Subcutaneous abdominal adipose tissue (tissue), 5 donors: ENCODE results near the gene ZNF318.

ENCODE experiments used
- H3K27ac ChIP-seq: one replicate; pipeline ENCODE4 v1.7.0; 2013; ENCODE audit warnings: low read depth, mild to moderate bottlenecking, inconsistent platforms, low read length, moderate library complexity
- H3K27me3 ChIP-seq, 5 donors: one replicate each; pipeline ENCODE4 v1.7.0; 2013; ENCODE audit warnings: low read length in 5 of 5, inconsistent platforms in 1 of 5; ENCODE audit not compliant: control insufficient read depth in 5 of 5, insufficient read depth in 4 of 5
- H3K36me3 ChIP-seq, 5 donors: one replicate each; pipeline ENCODE4 v1.7.0; 2013; ENCODE audit warnings: low read length in 5 of 5; ENCODE audit not compliant: control insufficient read depth in 5 of 5, insufficient read depth in 5 of 5
- H3K4me1 ChIP-seq, 5 donors: one replicate each; pipeline ENCODE4 v1.7.0; 2013; ENCODE audit warnings: low read length in 5 of 5, mild to moderate bottlenecking in 3 of 5, moderate library complexity in 1 of 5; ENCODE audit not compliant: control insufficient read depth in 5 of 5, insufficient read depth in 5 of 5
- H3K4me3 ChIP-seq, 5 donors: one replicate each; pipeline ENCODE4 v1.7.0; 2013; ENCODE audit warnings: low read length in 5 of 5, low read depth in 1 of 5
- H3K9ac ChIP-seq, 5 donors: one replicate each; pipeline ENCODE4 v1.7.0; 2013; ENCODE audit warnings: low read length in 5 of 5, mild to moderate bottlenecking in 4 of 5, moderate library complexity in 3 of 5
- H3K9me3 ChIP-seq, 5 donors: one replicate each; pipeline ENCODE4 v1.7.0; 2013; ENCODE audit warnings: low read length in 5 of 5; ENCODE audit not compliant: control insufficient read depth in 5 of 5
- donor health status: healthy.
- donor health status: healthy.
- donor health status: healthy.
- donor health status: healthy.
- donor health status: healthy.

Gene ZNF318

GRCh38 chr6:43318011-43318410 is 51.4 kb downstream of the ZNF318 start:
- H3K36me3 ChIP-seq = peaks cover 0 to 5% (median 0%) of the 10 kb centered on the region in 5 donors
- H3K4me1 ChIP-seq = no peaks in the 10 kb centered on the region
- H3K9me3 ChIP-seq = no peaks in the 10 kb centered on the region
- no peak overlapping the region for H3K4me3 ChIP-seq
- H3K27ac ChIP-seq = no peak overlapping the region
- no peak overlapping the region for H3K9ac ChIP-seq
- H3K27me3 ChIP-seq = no peaks in the 10 kb centered on the region

GRCh38 chr6:43313813-43314212 is 55.6 kb downstream of the ZNF318 start:
- Histone ChIP-seq H3K4me1 (peaks cover 0 to 3% (median 1%) of the 10 kb centered on the region in 5 donors), H3K9me3 (no peaks in the 10 kb centered on the region), H3K27ac (no peak overlapping the region), H3K36me3 (peaks cover 0 to 5% (median 0%) of the 10 kb centered on the region in 5 donors), H3K4me3 (no peak overlapping the region), H3K9ac (no peak overlapping the region), H3K27me3 (peaks cover 0 to 1% (median 0%) of the 10 kb centered on the region in 5 donors)

- H3K27me3 ChIP-seq = peaks cover 5 to 17% (median 8%) of the 10 kb centered on the region in 5 donors
- peaks cover 0 to 1% (median 0%) of the 10 kb centered on the region in 5 donors for H3K36me3 ChIP-seq
- no peak overlapping the region for H3K9ac ChIP-seq
- H3K9me3 ChIP-seq = no peaks in the 10 kb centered on the region
- H3K4me1 ChIP-seq = peaks cover 0 to 14% (median 12%) of the 10 kb centered on the region in 5 donors
- H3K27ac ChIP-seq = no peak overlapping the region
- no peak overlapping the region for H3K4me3 ChIP-seq
These were observed 57.8 kb downstream of the ZNF318 start for GRCh38 chr6:43311666-43312065.

- no peak overlapping the region for H3K4me3 ChIP-seq
- no peak overlapping the region for H3K27ac ChIP-seq
- H3K9me3 ChIP-seq = no peaks in the 10 kb centered on the region
- H3K4me1 ChIP-seq = peaks cover 0 to 14% (median 12%) of the 10 kb centered on the region in 5 donors
- H3K36me3 ChIP-seq = no peaks in the 10 kb centered on the region
- H3K9ac ChIP-seq = no peak overlapping the region
- peaks cover 8 to 20% (median 10%) of the 10 kb centered on the region in 5 donors for H3K27me3 ChIP-seq
These were observed 58.8 kb downstream of the ZNF318 start for GRCh38 chr6:43310624-43311023.

- Histone ChIP-seq H3K9me3 (no peaks in the 10 kb centered on the region), H3K4me1 (peaks cover 0 to 14% (median 12%) of the 10 kb centered on the region in 5 donors), H3K27ac (no peak overlapping the region), H3K27me3 (peaks cover 8 to 20% (median 11%) of the 10 kb centered on the region in 5 donors), H3K4me3 (no peak overlapping the region), H3K9ac (no peak overlapping the region), H3K36me3 (no peaks in the 10 kb centered on the region)
These were observed 59.3 kb downstream of the ZNF318 start for GRCh38 chr6:43310134-43310533.

- Histone ChIP-seq H3K27me3 (peaks cover 8 to 20% (median 12%) of the 10 kb centered on the region in 5 donors), H3K9me3 (no peaks in the 10 kb centered on the region), H3K9ac (no peak overlapping the region), H3K4me3 (peak overlapping the region in 4 of 5 donors; percentile 50 to 60 (median 57)), H3K36me3 (no peaks in the 10 kb centered on the region), H3K4me1 (peaks cover 0 to 14% (median 12%) of the 10 kb centered on the region in 5 donors), H3K27ac (no peak overlapping the region)
These were observed 60.4 kb downstream of the ZNF318 start for GRCh38 chr6:43308990-43309477.

- no peaks in the 10 kb centered on the region for H3K36me3 ChIP-seq
- H3K9me3 ChIP-seq = no peaks in the 10 kb centered on the region
- peak within 1 kb of the TSS in 1 of 5 donors; percentile 58 for H3K9ac ChIP-seq
- peak within 1 kb of the TSS; percentile 46 to 60 (median 55) for H3K4me3 ChIP-seq
- no peak within 1 kb of the TSS for H3K27ac ChIP-seq
- H3K27me3 ChIP-seq = peaks cover 8 to 20% (median 12%) of the 10 kb centered on the region in 5 donors
- H3K4me1 ChIP-seq = peaks cover 0 to 14% (median 12%) of the 10 kb centered on the region in 5 donors
These were observed 61.1 kb downstream of the ZNF318 start, which contains the start of gene CRIP3 for GRCh38 chr6:43308101-43308989. Gene CRIP3, minus strand, starts transcription at chr6:43308826. Its CDS starts 34 bp downstream, at chr6:43308792.

- peaks cover 8 to 20% (median 12%) of the 10 kb centered on the region in 5 donors for H3K27me3 ChIP-seq
- no peak overlapping the region for H3K9ac ChIP-seq
- H3K27ac ChIP-seq = no peak overlapping the region
- H3K36me3 ChIP-seq = no peaks in the 10 kb centered on the region
- peaks cover 0 to 14% (median 12%) of the 10 kb centered on the region in 5 donors for H3K4me1 ChIP-seq
- H3K4me3 ChIP-seq = no peak overlapping the region
- H3K9me3 ChIP-seq = no peaks in the 10 kb centered on the region
These were observed 61.9 kb downstream of the ZNF318 start for GRCh38 chr6:43307451-43308100.

- no peak overlapping the region for H3K27ac ChIP-seq
- H3K27me3 ChIP-seq = peaks cover 13 to 25% (median 18%) of the 10 kb centered on the region in 5 donors
- no peaks in the 10 kb centered on the region for H3K36me3 ChIP-seq
- no peak overlapping the region for H3K9ac ChIP-seq
- no peak overlapping the region for H3K4me3 ChIP-seq
- H3K9me3 ChIP-seq = no peaks in the 10 kb centered on the region
- H3K4me1 ChIP-seq = peaks cover 0 to 14% (median 12%) of the 10 kb centered on the region in 5 donors
These were observed 63.4 kb downstream of the ZNF318 start for GRCh38 chr6:43306086-43306485.
